NCI-H345 treated with DMSO at 0.1 percent for 48 hours (cell line): ENCODE results near the gene FNIP1.
"Not testable (repeated sequence)": the region's sequence is repeated elsewhere in the genome, so short reads cannot be mapped to it uniquely, and the experiment has no call there.

Experiments used
- DNase-seq: peaks from one replicate; lab custom pipeline; 2025; ENCODE audit not compliant: unreplicated experiment; lab: John Stamatoyannopoulos, UW

The FNIP1 gene

GRCh38 chr5:131610198-131611063, 186.4 kb downstream of the FNIP1 start:
- no peak for DNase-seq

DNA sequence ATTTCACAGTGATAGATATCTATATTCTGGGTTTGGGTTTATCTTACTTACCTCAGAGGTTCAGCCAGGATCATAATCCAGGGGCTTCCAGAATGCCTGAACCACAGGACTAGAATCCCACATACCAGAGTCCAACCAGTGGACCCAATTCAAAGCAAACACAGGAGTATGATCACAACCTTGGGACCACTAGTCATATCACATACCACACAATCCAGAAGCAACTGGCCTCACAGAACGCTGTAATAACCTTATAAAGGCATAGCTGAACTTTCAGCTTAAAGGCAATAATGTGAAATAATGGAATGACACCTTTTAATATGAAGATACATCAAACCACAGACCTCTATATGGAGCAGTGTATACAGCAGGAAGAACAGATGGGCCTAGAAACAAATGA, 187.0 kb downstream of the FNIP1 start:
- no peak for DNase-seq

DNA sequence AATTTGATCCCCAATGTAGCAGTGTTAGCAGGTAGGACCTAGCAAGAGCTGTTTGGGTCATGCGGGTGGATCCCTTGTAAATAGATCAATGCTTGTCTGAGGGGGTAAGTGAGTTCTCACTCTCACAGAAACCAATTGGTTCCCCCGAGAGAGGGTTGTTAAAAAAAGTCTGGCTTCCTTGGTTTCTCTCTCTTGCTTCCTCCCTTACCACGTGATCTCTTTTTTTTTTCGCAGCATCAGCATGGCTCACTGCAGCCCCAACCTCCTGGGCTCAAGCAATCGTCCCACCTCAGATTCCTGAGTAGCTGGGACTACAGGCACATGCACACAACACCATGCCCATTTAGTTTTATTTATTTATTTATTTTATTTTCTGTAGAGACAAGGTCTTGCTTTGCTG, 188.2 kb downstream of the FNIP1 start:
- DNase-seq = no peak

DNA sequence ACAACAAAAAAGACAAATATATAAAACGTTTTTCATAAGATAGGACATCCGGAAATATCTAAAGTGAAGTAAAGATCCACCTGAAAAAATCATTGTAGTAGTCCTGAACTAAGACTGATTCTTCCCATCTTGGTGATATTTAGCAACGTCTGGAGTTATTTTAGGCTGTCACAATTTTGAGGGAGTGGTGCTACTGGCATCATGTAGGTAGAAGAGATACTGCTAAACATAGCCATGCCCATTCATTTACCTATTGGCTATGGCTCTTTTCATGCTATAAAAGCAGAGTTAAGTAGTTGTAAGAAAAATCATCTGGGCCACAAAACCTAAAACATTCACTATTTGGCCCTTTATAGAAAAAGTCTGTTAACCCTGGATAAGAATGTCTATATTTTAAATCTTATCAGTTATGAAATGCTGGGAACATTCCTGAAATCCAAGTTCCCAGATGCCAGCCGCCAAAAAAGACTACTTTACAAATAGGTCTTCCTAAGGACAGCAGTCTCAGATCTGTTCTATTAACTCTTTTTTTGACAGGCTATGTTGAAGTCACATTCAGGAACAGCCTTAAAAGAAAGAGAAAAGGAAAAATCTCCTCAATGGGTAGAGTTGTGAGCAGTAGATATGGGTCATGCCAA, 188.8 kb downstream of the FNIP1 start:
- DNase-seq = no peak

DNA sequence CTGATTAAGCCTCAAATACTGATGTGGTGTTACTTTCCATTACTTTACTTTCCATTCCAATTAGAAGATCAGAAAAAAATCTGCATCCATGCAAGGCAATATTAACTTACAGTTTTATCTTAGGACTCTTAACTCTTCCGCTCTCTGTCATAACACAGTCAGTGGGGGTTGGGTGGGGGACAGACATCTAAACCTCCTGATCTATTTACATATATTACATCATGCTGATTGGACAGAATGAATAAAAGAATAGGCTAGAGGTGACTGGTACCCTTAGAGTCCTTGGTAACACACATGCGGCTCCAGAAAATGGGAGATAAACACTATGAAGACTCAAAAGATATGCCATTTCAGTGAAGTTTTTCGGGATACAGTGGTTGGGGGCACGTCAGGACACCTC, 189.4 kb downstream of the FNIP1 start:
- DNase-seq = no peak

DNA sequence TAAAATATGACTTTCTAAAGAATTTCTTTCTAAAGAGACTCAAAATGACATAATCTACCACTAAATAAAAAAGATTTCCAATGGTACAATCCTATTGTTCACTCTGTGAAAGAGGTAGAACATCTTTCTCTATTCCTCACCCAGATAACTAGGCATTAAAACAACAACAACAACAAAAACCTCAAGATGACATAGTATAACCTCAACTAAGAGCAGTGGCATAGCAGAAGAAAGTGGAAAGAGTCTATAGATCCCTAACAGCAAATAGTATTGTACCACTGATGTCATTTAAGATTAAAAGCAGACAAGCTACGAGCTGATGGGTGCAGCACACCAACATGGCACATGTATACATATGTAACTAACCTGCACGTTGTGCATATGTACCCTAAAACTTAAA, 191.7 kb downstream of the FNIP1 start:
- no peak for DNase-seq

DNA sequence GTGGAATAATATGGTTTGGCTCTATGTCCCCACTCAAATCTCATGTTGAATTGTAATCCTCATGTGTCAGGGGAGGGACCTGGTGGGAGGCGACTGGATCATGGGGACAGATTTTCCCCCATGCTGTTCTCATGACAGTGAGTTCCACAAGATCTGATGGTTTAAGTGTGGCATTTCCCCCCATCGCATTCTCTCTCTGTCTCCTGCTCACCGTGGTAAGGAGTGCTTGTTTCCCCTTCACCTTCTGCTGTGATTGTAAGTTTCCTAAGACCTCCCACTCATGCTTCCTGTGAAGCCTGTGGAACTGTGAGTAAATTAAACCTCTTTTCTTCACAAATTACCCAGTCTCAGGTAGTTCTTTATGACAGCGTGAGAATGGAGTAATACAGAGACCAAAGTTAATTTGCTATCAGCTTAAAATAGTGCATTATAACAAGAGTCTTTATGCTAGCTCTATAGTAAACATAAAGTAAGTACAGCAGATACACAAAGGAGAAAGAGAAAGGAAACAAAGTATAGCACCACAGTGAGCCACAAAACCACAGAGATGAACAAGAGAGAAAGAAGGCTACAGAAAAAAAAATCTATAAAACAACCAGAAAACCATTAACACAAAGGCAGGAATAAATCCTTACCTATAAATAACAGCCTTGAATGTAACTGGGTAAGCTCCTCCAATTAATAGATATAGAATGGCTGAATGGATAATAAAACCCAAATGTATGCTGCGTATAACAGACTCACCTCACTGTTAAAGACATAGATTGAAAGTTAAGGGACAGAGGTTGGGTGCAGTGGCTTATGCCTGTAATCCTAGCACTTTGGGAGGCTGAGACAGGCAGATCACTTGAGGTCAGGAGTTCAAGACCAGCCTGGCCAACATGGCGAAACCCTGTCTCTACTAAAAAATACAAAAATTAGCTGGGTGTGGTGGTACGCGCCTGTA, 201.5 kb downstream of the FNIP1 start:
- no peak for DNase-seq

DNA sequence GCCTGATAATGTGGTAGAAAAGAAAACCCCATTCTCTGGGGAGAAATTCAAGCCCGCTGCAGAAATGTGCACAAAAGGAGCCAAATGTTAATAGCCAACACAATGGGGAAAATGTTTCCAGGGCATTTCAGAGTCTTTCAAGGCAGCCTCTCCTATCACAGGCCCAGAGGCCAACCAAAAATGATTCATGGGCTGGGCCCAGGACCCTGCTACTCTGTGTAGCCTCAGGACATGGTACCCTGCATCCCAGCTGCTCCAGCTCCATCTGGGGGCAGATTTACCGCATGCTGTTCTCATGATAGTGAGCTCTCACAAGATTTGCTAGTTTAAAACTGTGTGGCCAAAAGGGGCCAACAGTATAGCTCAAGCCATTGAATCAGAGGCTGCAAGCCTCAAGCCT, 202.9 kb downstream of the FNIP1 start:
- no peak for DNase-seq

DNA sequence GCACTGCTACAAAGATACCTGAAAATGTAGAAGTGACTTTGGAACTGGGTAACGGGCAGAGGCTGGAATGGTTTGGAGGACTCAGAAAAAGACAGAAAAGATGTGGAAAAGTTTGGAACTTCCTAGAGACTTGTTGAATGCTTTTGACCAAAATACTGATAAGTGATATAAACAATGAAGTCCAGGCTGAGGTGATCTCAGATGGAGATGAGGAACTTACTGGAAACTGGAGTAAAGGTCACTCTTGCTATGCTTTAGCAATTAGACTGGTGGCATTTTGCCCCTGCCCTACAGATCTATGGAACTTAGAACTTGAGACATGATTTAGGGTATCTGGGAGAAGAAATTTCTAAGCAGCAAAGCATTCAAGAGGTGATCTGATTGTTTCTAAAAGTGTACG, 203.4 kb downstream of the FNIP1 start:
- DNase-seq = not testable (repeated sequence)
